Activated naive CD4-positive, alpha-beta T cell treated with anti-CD3 and anti-CD28 coated beads, Interleukin-2, amount 50 U/mL, for 16 hours (primary cell): Measurements from ENCODE around the gene EXOC3L1.

Source experiments
- DNase-seq: peaks from one replicate; pipeline ENCODE4 v3.0.0-alpha.2; 2020

The EXOC3L1 gene

GRCh38 chr16:67161595-67162058, 28.3 kb downstream of the EXOC3L1 start:
- DNase-seq, result no peak

GRCh38 chr16:67158637-67159600, 31.0 kb downstream of the EXOC3L1 start:
- peak; percentile 64 for DNase-seq

GRCh38 chr16:67157892-67158635, 31.9 kb downstream of the EXOC3L1 start:
- DNase-seq, result no peak

- DNase-seq, result no peak
Observed at GRCh38 chr16:67157106-67157748, 32.7 kb downstream of the EXOC3L1 start.

- DNase-seq, result no peak
Observed at GRCh38 chr16:67156143-67156844, 33.6 kb downstream of the EXOC3L1 start.

GRCh38 chr16:67155295-67156142, 34.4 kb downstream of the EXOC3L1 start:
- DNase-seq, result peak; percentile 82

GRCh38 chr16:67154578-67155294, 35.2 kb downstream of the EXOC3L1 start:
- DNase-seq, result no peak

- no peak for DNase-seq
Observed at GRCh38 chr16:67151431-67152097, 38.4 kb downstream of the EXOC3L1 start.

- DNase-seq, result no peak
Observed at GRCh38 chr16:67150833-67151396, 39.0 kb downstream of the EXOC3L1 start, which contains the start of gene B3GNT9. TSS of gene B3GNT9 (minus strand) at chr16:67150998. CDS start at chr16:67150485, 513 bp downstream.

- DNase-seq, result peak; percentile 61
Observed at GRCh38 chr16:67150047-67150832, 39.7 kb downstream of the EXOC3L1 start.

GRCh38 chr16:67149276-67150046, 40.5 kb downstream of the EXOC3L1 start:
- DNase-seq, result no peak

GRCh38 chr16:67148656-67149275, 41.2 kb downstream of the EXOC3L1 start:
- DNase-seq, result no peak

- DNase-seq, result no peak
Observed at GRCh38 chr16:67148221-67148620, 41.7 kb downstream of the EXOC3L1 start.

- no peak for DNase-seq
Observed at GRCh38 chr16:67147437-67148140, 42.3 kb downstream of the EXOC3L1 start.

GRCh38 chr16:67146523-67147357, 43.2 kb downstream of the EXOC3L1 start:
- DNase-seq, result no peak

- DNase-seq, result no peak
Observed at GRCh38 chr16:67145746-67146145, 44.2 kb downstream of the EXOC3L1 start.
